Measurements from ENCODE around the gene SLC46A3. TPM values are rescaled to one million over a fixed set of nuclear protein-coding genes. Genes with fewer than 3 reads are reported as not detected.
A peak's percentile ranks its signal among the peaks of the same experiment; 100 is the strongest.

SLC46A3 gene
- total RNA-seq, 1 donor from 2014 or later = 6.1 TPM

DNA sequence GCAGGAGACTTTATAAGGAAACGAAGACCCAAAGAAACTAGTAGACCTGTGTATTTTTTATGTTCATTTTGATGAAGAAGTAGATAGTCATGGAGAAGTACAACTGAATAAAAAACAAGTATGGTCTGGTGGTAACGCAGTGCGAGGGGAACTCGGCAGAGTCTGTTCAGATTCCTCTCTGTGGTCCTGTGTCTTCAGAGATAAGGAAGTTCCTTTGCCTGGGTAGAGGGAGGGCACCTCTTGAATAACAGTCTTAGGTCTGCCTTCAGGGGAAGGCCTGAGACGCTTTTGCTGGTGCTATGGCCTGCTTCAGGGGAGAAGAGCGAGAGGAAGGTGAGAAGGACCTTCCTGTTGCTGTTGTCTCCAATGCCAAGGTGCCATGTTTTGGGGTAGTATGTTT, 25.9 kb upstream of the SLC46A3 start:
- H3K27ac ChIP-seq (ENCODE audit: low read depth, low read length) = no peak overlapping the region
- H3K27me3 Mint-ChIP-seq (ENCODE audit: low read depth, unreplicated experiment) = no peaks in the 10 kb centered on the region
- no peak overlapping the region for H3K9ac ChIP-seq (ENCODE audit: low read length)
- H4K20me1 ChIP-seq (ENCODE audit: insufficient read depth, low read length) = no peaks in the 10 kb centered on the region
- peaks cover 3% of the 10 kb centered on the region for H3K4me1 ChIP-seq (ENCODE audit: insufficient read depth, low read length)
- TF ChIP-seq CTCF (IDR thresholded peaks at IDR 0.05; ENCODE audit: insufficient read depth, low read depth, low read length) (no peak), EZH2 (IDR thresholded peaks at IDR 0.05; ENCODE audit: insufficient read depth, low read length) (no peak)
- no peak overlapping the region for H3K27ac Mint-ChIP-seq (ENCODE audit: unreplicated experiment)
- peaks cover 1% of the 10 kb centered on the region for H3K36me3 Mint-ChIP-seq (ENCODE audit: low read depth, unreplicated experiment)
- H2AFZ ChIP-seq (ENCODE audit: low read depth, low read length) = no peak overlapping the region
- H3K4me2 ChIP-seq (ENCODE audit: low read length) = no peak overlapping the region
- H3K9me3 ChIP-seq (ENCODE audit: insufficient read depth, low read depth, low read length) = no peaks in the 10 kb centered on the region
- H3K4me1 Mint-ChIP-seq (ENCODE audit: low read depth, unreplicated experiment) = peaks cover 17% of the 10 kb centered on the region
- DNase-seq (ENCODE audit: low read depth) (no peak), FAIRE-seq (no peak)
- H3K27me3 ChIP-seq (ENCODE audit: insufficient read depth, low read length) = no peaks in the 10 kb centered on the region
- H3K9me3 Mint-ChIP-seq (ENCODE audit: unreplicated experiment) = peaks cover 5% of the 10 kb centered on the region
- no peaks in the 10 kb centered on the region for H3K36me3 ChIP-seq (ENCODE audit: insufficient read depth, low read length)
- no peaks in the 10 kb centered on the region for H3K79me2 ChIP-seq (ENCODE audit: insufficient read depth, low read length)
- no peak overlapping the region for H3K4me3 Mint-ChIP-seq (ENCODE audit: unreplicated experiment)
- no peak overlapping the region for H3K4me3 ChIP-seq (ENCODE audit: insufficient read depth, low read depth, low read length)

- H3K36me3 Mint-ChIP-seq (ENCODE audit: low read depth, unreplicated experiment) = peaks cover 2% of the 10 kb centered on the region
- Histone ChIP-seq H3K27me3 (ENCODE audit: insufficient read depth, low read length) (no peaks in the 10 kb centered on the region), H3K27ac (ENCODE audit: low read depth, low read length) (peak overlapping the region; percentile 31), H3K79me2 (ENCODE audit: insufficient read depth, low read length) (no peaks in the 10 kb centered on the region), H2AFZ (ENCODE audit: low read depth, low read length) (peak overlapping the region; percentile 12), H3K36me3 (ENCODE audit: insufficient read depth, low read length) (no peaks in the 10 kb centered on the region), H3K4me2 (ENCODE audit: low read length) (peak overlapping the region; percentile 0), H3K4me1 (ENCODE audit: insufficient read depth, low read length) (peaks cover 3% of the 10 kb centered on the region), H3K9ac (ENCODE audit: low read length) (no peak overlapping the region), H3K9me3 (ENCODE audit: insufficient read depth, low read depth, low read length) (no peaks in the 10 kb centered on the region), H4K20me1 (ENCODE audit: insufficient read depth, low read length) (no peaks in the 10 kb centered on the region), H3K4me3 (ENCODE audit: insufficient read depth, low read depth, low read length) (no peak overlapping the region)
- peak overlapping the region; percentile 64 for H3K27ac Mint-ChIP-seq (ENCODE audit: unreplicated experiment)
- peaks cover 3% of the 10 kb centered on the region for H3K9me3 Mint-ChIP-seq (ENCODE audit: unreplicated experiment)
- H3K4me1 Mint-ChIP-seq (ENCODE audit: low read depth, unreplicated experiment) = peaks cover 17% of the 10 kb centered on the region
- no peak overlapping the region for H3K4me3 Mint-ChIP-seq (ENCODE audit: unreplicated experiment)
- H3K27me3 Mint-ChIP-seq (ENCODE audit: low read depth, unreplicated experiment) = no peaks in the 10 kb centered on the region
- TF ChIP-seq EZH2 (IDR thresholded peaks at IDR 0.05; ENCODE audit: insufficient read depth, low read length) = no peak
- TF ChIP-seq CTCF (IDR thresholded peaks at IDR 0.05; ENCODE audit: insufficient read depth, low read depth, low read length) = no peak
- FAIRE-seq (peak; percentile 63), DNase-seq (ENCODE audit: low read depth) (peak; percentile 33)
Observed at GRCh38 chr13:28744091-28744536, 25.3 kb upstream of the SLC46A3 start.

- Histone ChIP-seq H3K79me2 (ENCODE audit: insufficient read depth, low read length) (no peaks in the 10 kb centered on the region), H3K4me1 (ENCODE audit: insufficient read depth, low read length) (peaks cover 3% of the 10 kb centered on the region), H3K4me3 (ENCODE audit: insufficient read depth, low read depth, low read length) (no peak overlapping the region), H3K4me2 (ENCODE audit: low read length) (peak overlapping the region; percentile 0), H2AFZ (ENCODE audit: low read depth, low read length) (peak overlapping the region; percentile 12), H3K9me3 (ENCODE audit: insufficient read depth, low read depth, low read length) (no peaks in the 10 kb centered on the region), H3K27ac (ENCODE audit: low read depth, low read length) (peak overlapping the region; percentile 31), H3K36me3 (ENCODE audit: insufficient read depth, low read length) (no peaks in the 10 kb centered on the region), H4K20me1 (ENCODE audit: insufficient read depth, low read length) (no peaks in the 10 kb centered on the region), H3K9ac (ENCODE audit: low read length) (no peak overlapping the region), H3K27me3 (ENCODE audit: insufficient read depth, low read length) (no peaks in the 10 kb centered on the region)
- DNase-seq (ENCODE audit: low read depth) (no peak), FAIRE-seq (no peak)
- peak overlapping the region; percentile 64 for H3K27ac Mint-ChIP-seq (ENCODE audit: unreplicated experiment)
- H3K36me3 Mint-ChIP-seq (ENCODE audit: low read depth, unreplicated experiment) = peaks cover 2% of the 10 kb centered on the region
- H3K4me3 Mint-ChIP-seq (ENCODE audit: unreplicated experiment) = no peak overlapping the region
- TF ChIP-seq EZH2 (IDR thresholded peaks at IDR 0.05; ENCODE audit: insufficient read depth, low read length) (no peak), CTCF (IDR thresholded peaks at IDR 0.05; ENCODE audit: insufficient read depth, low read depth, low read length) (no peak)
- peaks cover 17% of the 10 kb centered on the region for H3K4me1 Mint-ChIP-seq (ENCODE audit: low read depth, unreplicated experiment)
- H3K27me3 Mint-ChIP-seq (ENCODE audit: low read depth, unreplicated experiment) = no peaks in the 10 kb centered on the region
- H3K9me3 Mint-ChIP-seq (ENCODE audit: unreplicated experiment) = peaks cover 3% of the 10 kb centered on the region
Observed at GRCh38 chr13:28743499-28744083, 24.8 kb upstream of the SLC46A3 start.
